ENCODE measurements around the gene BCAS3.
"Not testable (repeated sequence)": the region's sequence is repeated elsewhere in the genome, so short reads cannot be mapped to it uniquely, and the experiment has no call there.

BCAS3 gene

GRCh38 chr17:60766778-60767190 is 89.1 kb downstream of the BCAS3 start:
- TF ChIP-seq ZFX (IDR thresholded peaks at IDR 0.05; ENCODE audit: borderline replicate concordance): no peak
- TF ChIP-seq CTCF (IDR thresholded peaks at IDR 0.05): no peak
- no peak overlapping the region for H3K27ac ChIP-seq

- no peak overlapping the region for H3K27ac ChIP-seq
- TF ChIP-seq CTCF (IDR thresholded peaks at IDR 0.05) (no peak), ZFX (IDR thresholded peaks at IDR 0.05; ENCODE audit: borderline replicate concordance) (no peak)
These were observed 90.2 kb downstream of the BCAS3 start for GRCh38 chr17:60767744-60768308.

GRCh38 chr17:60769327-60769726 is 91.7 kb downstream of the BCAS3 start:
- H3K27ac ChIP-seq: no peak overlapping the region
- no peak for TF ChIP-seq CTCF (IDR thresholded peaks at IDR 0.05)

- TF ChIP-seq ZFX (IDR thresholded peaks at IDR 0.05; ENCODE audit: borderline replicate concordance) (no peak), CTCF (IDR thresholded peaks at IDR 0.05) (no peak)
- H3K27ac ChIP-seq: no peak overlapping the region
These were observed 93.3 kb downstream of the BCAS3 start for GRCh38 chr17:60770946-60771422.

- not testable (repeated sequence) for H3K27ac ChIP-seq
These were observed 94.0 kb downstream of the BCAS3 start for GRCh38 chr17:60771621-60772020.

GRCh38 chr17:60773552-60773951 is 95.9 kb downstream of the BCAS3 start:
- TF ChIP-seq ZFX (IDR thresholded peaks at IDR 0.05; ENCODE audit: borderline replicate concordance): no peak
- no peak for TF ChIP-seq CTCF (IDR thresholded peaks at IDR 0.05)
- H3K27ac ChIP-seq: no peak overlapping the region

- TF ChIP-seq CTCF (IDR thresholded peaks at IDR 0.05): no peak
- TF ChIP-seq ZFX (IDR thresholded peaks at IDR 0.05; ENCODE audit: borderline replicate concordance): no peak
These were observed 104.3 kb downstream of the BCAS3 start for GRCh38 chr17:60781880-60782412.

GRCh38 chr17:60782742-60783141 is 105.1 kb downstream of the BCAS3 start:
- TF ChIP-seq ZFX (IDR thresholded peaks at IDR 0.05; ENCODE audit: borderline replicate concordance) (no peak), CTCF (IDR thresholded peaks at IDR 0.05) (no peak)
- no peak overlapping the region for H3K27ac ChIP-seq

More at GRCh38 chr17:60781880-60782412, 104.3 kb downstream of the BCAS3 start:
- H3K27ac ChIP-seq: no peak overlapping the region
